Measurements from ENCODE around the gene EPOP. TPM values are rescaled to one million over a fixed set of nuclear protein-coding genes. Genes with fewer than 3 reads are reported as not detected.

EPOP gene
- total RNA-seq, 2 donors from 2014 or later: 3.2 to 5.0 TPM

GRCh38 chr17:38712593-38712992 lies 37.8 kb upstream of the EPOP start:
- Histone ChIP-seq H3K27me3 (ENCODE audit: control insufficient read depth, insufficient read depth, low read length, poor library complexity, severe bottlenecking) (no peaks in the 10 kb centered on the region), H3K36me3 (ENCODE audit: control insufficient read depth, insufficient read depth, low read length) (peaks cover 80% of the 10 kb centered on the region), H3K4me1 (ENCODE audit: control insufficient read depth, insufficient read depth, low read length) (peaks cover 9% of the 10 kb centered on the region), H3K9ac (ENCODE audit: extremely low read depth, low read length, poor library complexity, severe bottlenecking) (no peak overlapping the region), H3K4me3 (ENCODE audit: low read length) (no peak overlapping the region), H3K27ac (ENCODE audit: low read depth, low read length) (no peak overlapping the region), H3K9me3 (ENCODE audit: control insufficient read depth, low read length) (no peaks in the 10 kb centered on the region)
- no peaks in the 10 kb centered on the region for H3K27me3 Mint-ChIP-seq (ENCODE audit: insufficient read depth)
- H3K4me1 Mint-ChIP-seq: peaks cover 19% of the 10 kb centered on the region
- no peak for DNase-seq
- H3K36me3 Mint-ChIP-seq (ENCODE audit: low read depth): peaks cover 62% of the 10 kb centered on the region
- H3K9me3 Mint-ChIP-seq: no peaks in the 10 kb centered on the region
- no peak for TF ChIP-seq CTCF (conservative IDR thresholded peaks at IDR 0.05)
- WGBS, 2 experiments (ENCODE audit: insufficient coverage in 1 of 2, insufficient read length in 1 of 2): 88 to 100% methylated on average over 1 to 8 of the region's 10 CpGs
- H3K4me3 Mint-ChIP-seq: no peak overlapping the region
- no peak overlapping the region for H3K27ac Mint-ChIP-seq

- Histone ChIP-seq H3K27ac (ENCODE audit: low read depth, low read length) (no peak overlapping the region), H3K9me3 (ENCODE audit: control insufficient read depth, low read length) (no peaks in the 10 kb centered on the region), H3K27me3 (ENCODE audit: control insufficient read depth, insufficient read depth, low read length, poor library complexity, severe bottlenecking) (no peaks in the 10 kb centered on the region), H3K9ac (ENCODE audit: extremely low read depth, low read length, poor library complexity, severe bottlenecking) (no peak overlapping the region), H3K4me3 (ENCODE audit: low read length) (no peak overlapping the region), H3K4me1 (ENCODE audit: control insufficient read depth, insufficient read depth, low read length) (peaks cover 9% of the 10 kb centered on the region), H3K36me3 (ENCODE audit: control insufficient read depth, insufficient read depth, low read length) (peaks cover 80% of the 10 kb centered on the region)
- TF ChIP-seq CTCF (conservative IDR thresholded peaks at IDR 0.05): no peak
- Mint-ChIP-seq H3K4me3 (no peak overlapping the region), H3K9me3 (no peaks in the 10 kb centered on the region), H3K27me3 (ENCODE audit: insufficient read depth) (peaks cover 4% of the 10 kb centered on the region), H3K27ac (no peak overlapping the region), H3K36me3 (ENCODE audit: low read depth) (peaks cover 60% of the 10 kb centered on the region), H3K4me1 (peaks cover 24% of the 10 kb centered on the region)
- DNase-seq: no peak
- 93 to 94% methylated on average over 15 to 26 of the region's 26 CpGs for WGBS, 2 experiments (ENCODE audit: insufficient coverage in 1 of 2, insufficient read length in 1 of 2)
These were observed 37.2 kb upstream of the EPOP start for GRCh38 chr17:38711792-38712571.

- Histone ChIP-seq H3K4me3 (ENCODE audit: low read length) (no peak overlapping the region), H3K9me3 (ENCODE audit: control insufficient read depth, low read length) (no peaks in the 10 kb centered on the region), H3K27me3 (ENCODE audit: control insufficient read depth, insufficient read depth, low read length, poor library complexity, severe bottlenecking) (no peaks in the 10 kb centered on the region), H3K4me1 (ENCODE audit: control insufficient read depth, insufficient read depth, low read length) (peaks cover 9% of the 10 kb centered on the region), H3K36me3 (ENCODE audit: control insufficient read depth, insufficient read depth, low read length) (peaks cover 72% of the 10 kb centered on the region), H3K9ac (ENCODE audit: extremely low read depth, low read length, poor library complexity, severe bottlenecking) (no peak overlapping the region), H3K27ac (ENCODE audit: low read depth, low read length) (no peak overlapping the region)
- Mint-ChIP-seq H3K4me3 (no peak overlapping the region), H3K9me3 (no peaks in the 10 kb centered on the region), H3K27me3 (ENCODE audit: insufficient read depth) (peaks cover 4% of the 10 kb centered on the region), H3K36me3 (ENCODE audit: low read depth) (peaks cover 56% of the 10 kb centered on the region), H3K4me1 (peaks cover 31% of the 10 kb centered on the region), H3K27ac (no peak overlapping the region)
- no peak for TF ChIP-seq CTCF (conservative IDR thresholded peaks at IDR 0.05)
- 82 to 93% methylated on average over 5 of the region's 5 CpGs for WGBS, 2 experiments (ENCODE audit: insufficient coverage in 1 of 2, insufficient read length in 1 of 2)
- no peak for DNase-seq
These were observed 36.2 kb upstream of the EPOP start for GRCh38 chr17:38710985-38711384.

All from endodermal cell (in vitro differentiated cells).